ENCODE results near the gene PDE4D. TPM values are rescaled to one million over a fixed set of nuclear protein-coding genes. Genes with fewer than 3 reads are reported as not detected.
A peak's percentile ranks its signal among the peaks of the same experiment; 100 is the strongest.

PDE4D gene
- total RNA-seq, 4 donors from 2014 or later = 6.0 to 36.2 (median 10.0) TPM

GRCh38 chr5:59040024-59040803 lies 853.3 kb downstream of the PDE4D start:
- no peaks in the 10 kb centered on the region for H3K9me3 ChIP-seq
- WGBS, 2 donors = 40 to 66% methylated on average over 8 to 9 of the region's 13 CpGs
- H3K36me3 ChIP-seq = no peaks in the 10 kb centered on the region
- no peak for TF ChIP-seq POLR2A (IDR thresholded peaks at IDR 0.05)
- H3K4me3 ChIP-seq = peak overlapping the region; percentile 54 to 77 (median 70)
- DNase-seq = no peak
- H3K27ac ChIP-seq = peak overlapping the region; percentile 72 to 91 (median 80)
- intact Hi-C loops (cut with DNase I) = no loop called here
- peaks cover 0 to 15% (median 0%) of the 10 kb centered on the region in 4 donors for H3K27me3 ChIP-seq
- H3K4me1 ChIP-seq = peaks cover 0 to 63% (median 23%) of the 10 kb centered on the region in 3 donors

- Histone ChIP-seq H3K9me3 (no peaks in the 10 kb centered on the region), H3K4me1 (peaks cover 0 to 69% (median 23%) of the 10 kb centered on the region in 3 donors), H3K27me3 (peaks cover 0 to 15% (median 0%) of the 10 kb centered on the region in 4 donors), H3K4me3 (peak overlapping the region; percentile 54 to 77 (median 70)), H3K27ac (peak overlapping the region; percentile 72 to 91 (median 80)), H3K36me3 (no peaks in the 10 kb centered on the region)
- intact Hi-C loops (cut with DNase I) = loop anchor here (10.0 kb wide), 1 partner anchor 135 kb away; no protein-coding TSS in a partner anchor
- DNase-seq = peak; percentile 47
- TF ChIP-seq POLR2A (IDR thresholded peaks at IDR 0.05) = peak in 2 of 4 donors; percentile 48 to 74
- TF ChIP-seq CTCF (IDR thresholded peaks at IDR 0.05) = no peak
- WGBS, 2 donors = 1 to 5% methylated on average over 4 to 15 of the region's 87 CpGs
Measured at GRCh38 chr5:59039296-59040023, 854.1 kb downstream of the PDE4D start.

- Histone ChIP-seq H3K4me1 (peaks cover 0 to 73% (median 23%) of the 10 kb centered on the region in 3 donors), H3K36me3 (no peaks in the 10 kb centered on the region), H3K4me3 (peak overlapping the region; percentile 54 to 77 (median 70)), H3K9me3 (no peaks in the 10 kb centered on the region), H3K27me3 (peaks cover 0 to 15% (median 0%) of the 10 kb centered on the region in 4 donors), H3K27ac (peak overlapping the region; percentile 72 to 91 (median 80))
- intact Hi-C loops (cut with DNase I) = loop anchor here (10.0 kb wide), 1 partner anchor 136 kb away; no protein-coding TSS in a partner anchor
- TF ChIP-seq POLR2A (IDR thresholded peaks at IDR 0.05) (no peak), CTCF (IDR thresholded peaks at IDR 0.05) (no peak)
- 5 to 20% methylated on average over 13 of the region's 35 CpGs for WGBS, 2 donors
- DNase-seq = no peak
Measured at GRCh38 chr5:59038798-59039295, 854.7 kb downstream of the PDE4D start.

- H3K36me3 ChIP-seq = no peaks in the 10 kb centered on the region
- TF ChIP-seq CTCF (IDR thresholded peaks at IDR 0.05) = no peak
- no peak for TF ChIP-seq POLR2A (IDR thresholded peaks at IDR 0.05)
- peak overlapping the region; percentile 54 to 77 (median 70) for H3K4me3 ChIP-seq
- intact Hi-C loops (cut with DNase I) = loop anchor here (10.0 kb wide), 1 partner anchor 137 kb away; no protein-coding TSS in a partner anchor
- 32 to 52% methylated on average over 8 to 10 of the region's 10 CpGs for WGBS, 2 donors
- no peak for DNase-seq
- H3K27me3 ChIP-seq = peaks cover 0 to 15% (median 0%) of the 10 kb centered on the region in 4 donors
- peaks cover 0 to 73% (median 23%) of the 10 kb centered on the region in 3 donors for H3K4me1 ChIP-seq
- no peaks in the 10 kb centered on the region for H3K9me3 ChIP-seq
- peak overlapping the region; percentile 72 to 91 (median 80) for H3K27ac ChIP-seq
Measured at GRCh38 chr5:59037941-59038797, 855.4 kb downstream of the PDE4D start.

- no peak for DNase-seq
- WGBS, 2 donors = 63 to 76% methylated on average over 2 of the region's 2 CpGs
- peaks cover 0 to 71% (median 19%) of the 10 kb centered on the region in 3 donors for H3K4me1 ChIP-seq
- no peaks in the 10 kb centered on the region for H3K36me3 ChIP-seq
- intact Hi-C loops (cut with DNase I) = loop anchor here (10.0 kb wide), 1 partner anchor 137 kb away; no protein-coding TSS in a partner anchor
- TF ChIP-seq POLR2A (IDR thresholded peaks at IDR 0.05) (no peak), CTCF (IDR thresholded peaks at IDR 0.05) (no peak)
- H3K4me3 ChIP-seq = peak overlapping the region in 2 of 4 donors; percentile 72 to 77
- H3K9me3 ChIP-seq = no peaks in the 10 kb centered on the region
- H3K27ac ChIP-seq = no peak overlapping the region
- H3K27me3 ChIP-seq = peaks cover 0 to 15% (median 0%) of the 10 kb centered on the region in 4 donors
Measured at GRCh38 chr5:59037453-59037852, 856.1 kb downstream of the PDE4D start.

Measured in esophagus squamous epithelium (tissue), 5 donors.